SK-N-SH (cell line): ENCODE measurements around the gene RBP5.

Experiments
- CTCF ChIP-seq: fragments of 200-600 bp; sonication (generic); IDR thresholded peaks from 2 replicates; pipeline ENCODE4 v1.6.1; 2017; ENCODE audit warnings: antibody characterized with exemption, mild to moderate bottlenecking, moderate library complexity
- EZH2phosphoT487 ChIP-seq: fragments of 200-600 bp; sonication (generic); IDR thresholded peaks from 2 replicates; pipeline ENCODE4 v1.6.1; 2017; ENCODE audit warnings: low read depth, mixed run types, mild to moderate bottlenecking, antibody characterized with exemption, moderate library complexity, borderline replicate concordance
- MEF2A ChIP-seq: IDR thresholded peaks from 2 replicates; pipeline ENCODE4 v1.4.0; 2012; ENCODE audit warnings: low read depth, borderline replicate concordance
- POLR2AphosphoS5 ChIP-seq: IDR thresholded peaks from 2 replicates; pipeline ENCODE4 v1.6.1; 2012; ENCODE audit warnings: low read depth, low read length
- SIN3A ChIP-seq: IDR thresholded peaks from 2 replicates; pipeline ENCODE4 v1.6.1; 2012; ENCODE audit warnings: low read depth, mild to moderate bottlenecking, low read length, moderate library complexity, borderline replicate concordance

- no peak for TF ChIP-seq CTCF
- no peak for TF ChIP-seq SIN3A
- TF ChIP-seq POLR2AphosphoS5, result no peak
- no peak for TF ChIP-seq EZH2phosphoT487
- no peak for TF ChIP-seq MEF2A
Observed at GRCh38 chr12:7114851-7115250, 13.8 kb downstream of the RBP5 start.
